GM20000 (cell line): Measurements from ENCODE around the gene IL36RN.
"Not testable (repeated sequence)": the region's sequence is repeated elsewhere in the genome, so short reads cannot be mapped to it uniquely, and the experiment has no call there.

ENCODE experiments used
- DNase-seq: peaks from one replicate; pipeline ENCODE4 v3.0.0; 2012; ENCODE audit warnings: low spot score
- CTCF ChIP-seq: IDR thresholded peaks from 2 replicates; pipeline ENCODE4 v1.5.1; 2012; ENCODE audit warnings: mild to moderate bottlenecking, control low read depth; ENCODE audit errors: extremely low read depth, missing control alignments

Gene IL36RN

GRCh38 chr2:113089916-113090315 lies 30.9 kb downstream of the IL36RN start:
- DNase-seq = no peak
- no peak for TF ChIP-seq CTCF

- TF ChIP-seq CTCF = no peak
- DNase-seq = no peak
Observed at GRCh38 chr2:113091231-113091896, 32.4 kb downstream of the IL36RN start.

DNA sequence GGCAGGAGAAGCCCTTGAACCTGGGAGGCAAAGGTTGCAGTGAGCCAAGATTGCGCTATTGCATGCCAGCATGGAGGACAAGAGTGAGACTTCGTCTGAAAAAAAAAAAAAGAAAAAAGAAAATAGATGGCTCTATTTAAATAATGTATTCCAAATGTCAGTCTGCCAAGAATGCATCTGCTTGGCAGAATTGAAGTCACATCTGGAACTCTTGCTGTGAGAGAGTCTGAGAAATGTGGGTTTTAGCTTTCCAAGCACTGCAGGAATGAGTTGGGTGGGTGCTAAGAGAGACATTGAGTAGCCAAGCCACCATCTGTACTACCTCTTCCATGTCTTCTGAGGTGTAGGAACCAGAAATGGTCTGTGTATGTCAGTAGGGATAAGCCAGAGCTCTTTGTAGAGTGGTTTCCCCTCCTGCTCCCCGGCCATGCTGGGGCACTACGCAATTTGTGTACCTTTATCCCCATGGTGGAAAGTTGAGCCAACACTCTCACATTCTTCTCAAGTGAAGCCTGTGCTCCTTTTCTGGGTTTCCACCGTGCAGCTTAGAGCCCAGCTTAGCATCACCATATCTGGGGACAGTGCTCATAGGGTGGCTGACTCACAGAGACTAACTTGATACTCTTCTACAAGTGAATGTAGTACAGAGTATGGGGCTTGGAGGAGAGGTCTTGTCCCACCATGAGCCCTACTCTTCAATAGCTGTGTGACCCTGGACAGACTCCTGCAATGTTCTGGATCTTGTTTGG lies 34.0 kb downstream of the IL36RN start:
- TF ChIP-seq CTCF = no peak
- no peak for DNase-seq

DNA sequence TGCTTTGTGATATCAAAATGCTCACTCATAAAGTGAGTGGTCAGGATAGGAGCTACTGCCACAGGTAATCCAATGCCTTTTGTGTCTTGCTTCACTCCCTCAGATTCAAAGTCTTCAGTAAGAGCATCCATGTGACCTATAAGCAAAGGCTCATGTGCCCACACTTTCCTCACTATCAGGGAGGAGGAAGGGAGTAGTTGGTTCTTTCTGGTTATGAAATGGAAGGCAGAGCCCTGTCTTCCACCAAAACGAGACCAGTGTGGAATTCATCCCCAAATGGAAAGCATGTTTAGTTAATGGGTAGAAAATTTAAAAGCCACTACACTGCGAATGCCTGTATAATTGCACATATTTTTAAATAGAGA lies 34.6 kb downstream of the IL36RN start:
- TF ChIP-seq CTCF = no peak
- DNase-seq = no peak

DNA sequence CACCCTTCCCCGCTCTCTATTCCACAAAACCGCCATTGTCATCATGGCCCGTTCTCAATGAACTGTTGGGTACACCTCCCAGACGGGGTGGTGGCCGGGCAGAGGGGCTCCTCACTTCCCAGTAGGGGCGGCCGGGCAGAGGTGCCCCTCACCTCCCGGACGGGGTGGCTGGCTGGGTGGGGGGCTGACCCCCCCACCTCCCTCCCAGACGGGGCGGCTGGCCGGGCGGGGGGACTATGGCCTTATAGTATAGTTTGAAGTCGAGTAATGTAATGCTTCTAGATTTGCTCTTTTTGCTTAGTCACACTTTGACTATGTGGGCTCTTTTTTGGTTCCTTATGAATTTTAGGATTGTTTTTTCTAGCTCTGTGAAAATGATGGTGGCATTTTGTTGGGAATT lies 37.3 kb downstream of the IL36RN start:
- not testable (repeated sequence) for DNase-seq

GRCh38 chr2:113096842-113097618 lies 38.0 kb downstream of the IL36RN start:
- DNase-seq = not testable (repeated sequence)

- DNase-seq = peak; percentile 39
Observed at GRCh38 chr2:113098041-113098440, 39.0 kb downstream of the IL36RN start.

More at GRCh38 chr2:113098041-113098440, 39.0 kb downstream of the IL36RN start:
- no peak for TF ChIP-seq CTCF
